IPS-18c (cell line): Measurements from ENCODE around the gene SANBR.

Experiments used
- H3K4me3 ChIP-seq: 2 replicates; pipeline ENCODE4 v1.7.0; 2013; ENCODE audit warnings: low read depth, mild to moderate bottlenecking, low read length, moderate library complexity; ENCODE audit not compliant: insufficient read depth
- H3K9me3 ChIP-seq: one replicate; pipeline ENCODE4 v1.6.1; 2013; ENCODE audit warnings: mild to moderate bottlenecking, low read length, moderate library complexity; ENCODE audit not compliant: control insufficient read depth, insufficient read depth

Gene SANBR

GRCh38 chr2:61057562-61057961 is 8.1 kb upstream of the SANBR start:
- no peaks in the 10 kb centered on the region for H3K9me3 ChIP-seq
- no peak overlapping the region for H3K4me3 ChIP-seq

- H3K9me3 ChIP-seq: no peaks in the 10 kb centered on the region
- H3K4me3 ChIP-seq: no peak overlapping the region
Measured at GRCh38 chr2:61059382-61059781, 6.3 kb upstream of the SANBR start.

GRCh38 chr2:61074100-61074499 is 8.4 kb downstream of the SANBR start:
- H3K4me3 ChIP-seq: no peak overlapping the region

GRCh38 chr2:61085883-61086282 is 20.2 kb downstream of the SANBR start:
- H3K4me3 ChIP-seq: no peak overlapping the region
- H3K9me3 ChIP-seq: no peaks in the 10 kb centered on the region

More at GRCh38 chr2:61074100-61074499, 8.4 kb downstream of the SANBR start:
- no peaks in the 10 kb centered on the region for H3K9me3 ChIP-seq

- Histone ChIP-seq H3K4me3 (no peak overlapping the region), H3K9me3 (no peaks in the 10 kb centered on the region)
Measured at GRCh38 chr2:61089797-61090196, 24.1 kb downstream of the SANBR start.

GRCh38 chr2:61090386-61090921 is 24.8 kb downstream of the SANBR start:
- H3K9me3 ChIP-seq: no peaks in the 10 kb centered on the region

GRCh38 chr2:61091485-61091884 is 25.8 kb downstream of the SANBR start:
- no peaks in the 10 kb centered on the region for H3K9me3 ChIP-seq
- H3K4me3 ChIP-seq: no peak overlapping the region

More at GRCh38 chr2:61090386-61090921, 24.8 kb downstream of the SANBR start:
- no peak overlapping the region for H3K4me3 ChIP-seq

GRCh38 chr2:61096438-61096837 is 30.8 kb downstream of the SANBR start:
- Histone ChIP-seq H3K4me3 (no peak overlapping the region), H3K9me3 (no peaks in the 10 kb centered on the region)

GRCh38 chr2:61100801-61101200 is 35.1 kb downstream of the SANBR start:
- H3K4me3 ChIP-seq: no peak overlapping the region
- H3K9me3 ChIP-seq: no peaks in the 10 kb centered on the region

GRCh38 chr2:61109291-61109690 is 43.6 kb downstream of the SANBR start:
- peaks cover 3% of the 10 kb centered on the region for H3K9me3 ChIP-seq
- no peak overlapping the region for H3K4me3 ChIP-seq

- H3K9me3 ChIP-seq: peaks cover 3% of the 10 kb centered on the region
- no peak overlapping the region for H3K4me3 ChIP-seq
Measured at GRCh38 chr2:61111708-61112107, 46.0 kb downstream of the SANBR start.

GRCh38 chr2:61114147-61114546 is 48.5 kb downstream of the SANBR start:
- H3K9me3 ChIP-seq: peaks cover 3% of the 10 kb centered on the region

More at GRCh38 chr2:61114147-61114546, 48.5 kb downstream of the SANBR start:
- no peak overlapping the region for H3K4me3 ChIP-seq
